C4-2B (cell line): ENCODE data around the gene ZNF619.

ENCODE experiments used
- H3K27ac ChIP-seq: fragments of 450-650 bp; 2 replicates; pipeline ENCODE4 v1.5.1; 2017
- ZFX ChIP-seq: fragments of 450-650 bp; IDR thresholded peaks from 2 replicates; pipeline ENCODE4 v1.6.1; 2017
- TF ChIP-seq, protein P1 (sequence below): fragments of 450-650 bp; conservative IDR thresholded peaks from 2 replicates; pipeline ENCODE4 v1.5.1; 2017; ENCODE audit warnings: mild to moderate bottlenecking

ZNF619 gene

DNA sequence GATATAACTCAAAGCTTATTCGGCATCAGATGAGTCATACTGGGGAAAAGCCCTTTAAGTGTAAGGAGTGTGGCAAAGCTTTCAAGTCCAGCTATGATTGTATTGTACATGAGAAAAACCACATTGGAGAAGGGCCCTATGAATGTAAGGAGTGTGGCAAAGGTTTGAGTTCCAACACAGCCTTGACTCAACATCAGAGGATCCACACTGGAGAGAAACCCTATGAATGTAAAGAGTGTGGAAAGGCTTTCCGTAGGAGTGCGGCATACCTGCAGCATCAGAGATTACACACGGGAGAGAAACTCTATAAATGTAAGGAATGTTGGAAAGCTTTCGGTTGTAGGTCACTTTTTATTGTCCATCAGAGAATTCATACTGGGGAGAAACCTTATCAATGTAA, 55.3 kb downstream of the ZNF619 start:
- no peak overlapping the region for H3K27ac ChIP-seq
- no peak for TF ChIP-seq ZFX
- TF ChIP-seq, protein P1, sequence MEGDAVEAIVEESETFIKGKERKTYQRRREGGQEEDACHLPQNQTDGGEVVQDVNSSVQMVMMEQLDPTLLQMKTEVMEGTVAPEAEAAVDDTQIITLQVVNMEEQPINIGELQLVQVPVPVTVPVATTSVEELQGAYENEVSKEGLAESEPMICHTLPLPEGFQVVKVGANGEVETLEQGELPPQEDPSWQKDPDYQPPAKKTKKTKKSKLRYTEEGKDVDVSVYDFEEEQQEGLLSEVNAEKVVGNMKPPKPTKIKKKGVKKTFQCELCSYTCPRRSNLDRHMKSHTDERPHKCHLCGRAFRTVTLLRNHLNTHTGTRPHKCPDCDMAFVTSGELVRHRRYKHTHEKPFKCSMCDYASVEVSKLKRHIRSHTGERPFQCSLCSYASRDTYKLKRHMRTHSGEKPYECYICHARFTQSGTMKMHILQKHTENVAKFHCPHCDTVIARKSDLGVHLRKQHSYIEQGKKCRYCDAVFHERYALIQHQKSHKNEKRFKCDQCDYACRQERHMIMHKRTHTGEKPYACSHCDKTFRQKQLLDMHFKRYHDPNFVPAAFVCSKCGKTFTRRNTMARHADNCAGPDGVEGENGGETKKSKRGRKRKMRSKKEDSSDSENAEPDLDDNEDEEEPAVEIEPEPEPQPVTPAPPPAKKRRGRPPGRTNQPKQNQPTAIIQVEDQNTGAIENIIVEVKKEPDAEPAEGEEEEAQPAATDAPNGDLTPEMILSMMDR = no peak

DNA sequence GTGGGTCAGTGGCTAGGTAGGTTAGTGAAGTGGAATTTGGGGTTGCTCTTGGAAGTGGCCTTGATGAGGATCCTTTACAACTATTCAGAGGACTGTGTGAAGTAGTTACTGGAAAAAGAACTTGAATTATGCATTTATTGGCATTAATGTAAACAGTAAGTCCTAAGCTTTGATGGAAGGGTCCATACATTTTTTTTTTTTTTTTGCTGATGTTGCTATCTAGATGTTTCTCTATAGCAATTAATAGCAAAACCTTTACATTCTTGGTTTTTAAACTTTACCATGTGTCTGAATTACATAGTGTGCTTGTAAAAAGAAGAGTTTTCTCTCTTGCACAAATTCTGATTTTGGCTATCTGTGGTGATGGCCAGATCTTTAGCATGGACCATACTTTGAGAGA, 57.4 kb downstream of the ZNF619 start:
- TF ChIP-seq ZFX = no peak
- TF ChIP-seq, protein P1 = no peak
- H3K27ac ChIP-seq = no peak overlapping the region
